H1 (cell line): Measurements from ENCODE around the gene DNAJB13. TPM values are rescaled to one million over a fixed set of nuclear protein-coding genes. Genes with fewer than 3 reads are reported as not detected.
A peak's percentile ranks its signal among the peaks of the same experiment; 100 is the strongest.

Experiments
- CTCF ChIA-PET: fragments of 300-600 bp; sonication (Branson Sonifier 250); formaldehyde crosslinking; loops from one replicate; lab custom pipeline; 2021; ENCODE audit not compliant: partially characterized antibody; lab: Charles Lee
- POLR2A ChIA-PET: fragments of 300-600 bp; sonication (Branson Sonifier 250); formaldehyde crosslinking; loops from one replicate; lab custom pipeline; 2021; ENCODE audit warnings: inconsistent platforms; ENCODE audit not compliant: partially characterized antibody; lab: Charles Lee
- DNase-seq, 2 experiments: peaks; one replicate each; pipeline versions ENCODE4 v3.0.0 to v3.0.0-alpha.2; 2010 to 2022; ENCODE audit warnings: low spot score in 2 of 2, low read depth in 1 of 2, mixed read lengths in 1 of 2
- FAIRE-seq: peaks from 2 replicates; lab custom pipeline; 2011; peaks lifted over from hg19 to GRCh38; lab: Jason Lieb, UNC
- H2AFZ ChIP-seq: 2 replicates; pipeline ENCODE4 v1.8.1; 2012; ENCODE audit warnings: low read length, inconsistent platforms
- H2AK5ac ChIP-seq: 2 replicates; pipeline ENCODE4 v1.6.1; 2013; ENCODE audit warnings: low read depth, low read length
- H2BK120ac ChIP-seq: replicated peaks from 2 replicates; pipeline ENCODE3; 2013; ENCODE audit warnings: low read depth, low read length, inconsistent platforms
- H2BK12ac ChIP-seq: 2 replicates; pipeline ENCODE4 v1.6.1; 2013; ENCODE audit warnings: low read depth, low read length
- H2BK15ac ChIP-seq: 2 replicates; pipeline ENCODE4 v1.6.1; 2013; ENCODE audit warnings: low read length
- H2BK20ac ChIP-seq: 2 replicates; pipeline ENCODE4 v1.6.1; 2013; ENCODE audit warnings: low read length
- H2BK5ac ChIP-seq: 2 replicates; pipeline ENCODE4 v1.6.1; 2013; ENCODE audit warnings: low read depth, low read length
- H3K14ac ChIP-seq: 2 replicates; pipeline ENCODE4 v1.6.1; 2013; ENCODE audit warnings: inconsistent platforms; ENCODE audit not compliant: insufficient read length
- H3K18ac ChIP-seq: 2 replicates; pipeline ENCODE4 v1.6.1; 2013; ENCODE audit warnings: low read length; ENCODE audit errors: extremely low read depth
- H3K23ac ChIP-seq: 2 replicates; pipeline ENCODE4 v1.6.1; 2013; ENCODE audit warnings: inconsistent platforms; ENCODE audit not compliant: insufficient read length
- H3K23me2 ChIP-seq: 2 replicates; pipeline ENCODE4 v1.6.1; 2013; ENCODE audit warnings: low read depth, low read length
- H3K27ac ChIP-seq: 2 replicates; pipeline ENCODE4 v1.6.1; 2011; ENCODE audit warnings: low read depth, low read length, inconsistent platforms
- H3K27me3 ChIP-seq, 4 experiments: replicated peaks in 1 of 4; 1 replicate in 1 of 4; 2 replicates in 3 of 4; pipeline versions ENCODE4 v1.6.1 to v1.8.1; 2011 to 2013; ENCODE audit warnings: low read length in 3 of 4, mild to moderate bottlenecking in 3 of 4, inconsistent platforms in 2 of 4, mixed read lengths in 2 of 4, moderate library complexity in 1 of 4; ENCODE audit not compliant: control insufficient read depth in 3 of 4, insufficient read depth in 3 of 4; ENCODE audit errors: extremely low read depth in 1 of 4
- H3K36me3 ChIP-seq, 4 experiments: 2 replicates each; pipeline versions ENCODE4 v1.6.1 to v1.8.1; 2011 to 2013; ENCODE audit warnings: mild to moderate bottlenecking in 4 of 4, low read length in 3 of 4, moderate library complexity in 2 of 4, control low read depth in 1 of 4, inconsistent platforms in 1 of 4; ENCODE audit not compliant: insufficient read depth in 4 of 4, control insufficient read depth in 2 of 4
- H3K4ac ChIP-seq: replicated peaks from 2 replicates; pipeline ENCODE3; 2013; ENCODE audit warnings: low read length, low read depth, mixed read lengths, inconsistent platforms; ENCODE audit not compliant: insufficient read length
- H3K4me1 ChIP-seq, 4 experiments: replicated peaks in 1 of 4; 1 replicate in 1 of 4; 2 replicates in 3 of 4; pipeline versions ENCODE4 v1.6.1 to v1.8.1; 2011 to 2013; ENCODE audit warnings: low read length in 3 of 4, inconsistent platforms in 2 of 4, mixed read lengths in 1 of 4; ENCODE audit not compliant: insufficient read depth in 4 of 4, control insufficient read depth in 3 of 4
- H3K4me2 ChIP-seq, 2 experiments: 2 replicates each; pipeline versions ENCODE4 v1.6.1 to v1.8.1; 2011 to 2013; ENCODE audit warnings: low read depth in 2 of 2, low read length in 2 of 2, control low read depth in 1 of 2, inconsistent platforms in 1 of 2, mild to moderate bottlenecking in 1 of 2; ENCODE audit not compliant: insufficient read depth in 1 of 2
- H3K4me3 ChIP-seq, 4 experiments: fragments of 200-600, 300-600 bp in 1 of 4; sonication (generic), shearing (Covaris generic), sonication (Bioruptor Twin) in 1 of 4; 2 replicates each; pipeline versions ENCODE4 v1.5.1 to v1.8.1; 2011 to 2016; ENCODE audit warnings: low read length in 4 of 4, low read depth in 3 of 4, control low read depth in 2 of 4, inconsistent platforms in 2 of 4, mild to moderate bottlenecking in 2 of 4, mixed read lengths in 1 of 4, moderate library complexity in 1 of 4; ENCODE audit not compliant: insufficient read depth in 2 of 4; ENCODE audit errors: extremely low read depth in 1 of 4
- H3K56ac ChIP-seq: replicated peaks from 2 replicates; pipeline ENCODE3; 2013; ENCODE audit warnings: low read depth, mild to moderate bottlenecking, mixed read lengths, low read length, inconsistent platforms; ENCODE audit not compliant: insufficient read length
- H3K79me1 ChIP-seq: 2 replicates; pipeline ENCODE4 v1.6.1; 2013; ENCODE audit warnings: low read depth, low read length, control low read depth
- H3K79me2 ChIP-seq, 2 experiments: 2 replicates each; pipeline versions ENCODE4 v1.6.1 to v1.8.1; 2012 to 2013; ENCODE audit warnings: low read length in 2 of 2, mild to moderate bottlenecking in 2 of 2, inconsistent platforms in 1 of 2; ENCODE audit not compliant: insufficient read depth in 2 of 2, control insufficient read depth in 1 of 2
- H3K9ac ChIP-seq, 4 experiments: replicated peaks in 1 of 4; 1 replicate in 1 of 4; 2 replicates in 3 of 4; pipeline versions ENCODE4 v1.6.1 to v1.8.1; 2011 to 2013; ENCODE audit warnings: low read depth in 3 of 4, low read length in 3 of 4, control low read depth in 2 of 4, mild to moderate bottlenecking in 2 of 4, moderate library complexity in 2 of 4, inconsistent platforms in 1 of 4; ENCODE audit errors: extremely low read depth in 1 of 4
- H3K9me3 ChIP-seq, 2 experiments: 2 replicates each; pipeline versions ENCODE4 v1.6.1 to v1.8.1; 2012 to 2013; ENCODE audit warnings: mild to moderate bottlenecking in 2 of 2, moderate library complexity in 2 of 2, control low read depth in 1 of 2, inconsistent platforms in 1 of 2, low read depth in 1 of 2, low read length in 1 of 2, mixed read lengths in 1 of 2; ENCODE audit not compliant: insufficient read depth in 2 of 2
- H4K20me1 ChIP-seq, 2 experiments: replicated peaks in 1 of 2; 2 replicates each; pipeline versions ENCODE3 to v1.8.1; 2011 to 2013; ENCODE audit warnings: inconsistent platforms in 2 of 2, low read length in 2 of 2, mild to moderate bottlenecking in 1 of 2; ENCODE audit not compliant: insufficient read depth in 2 of 2, control insufficient read depth in 1 of 2
- H4K5ac ChIP-seq: 2 replicates; pipeline ENCODE4 v1.6.1; 2013; ENCODE audit warnings: low read length, low read depth, mixed read lengths, inconsistent platforms; ENCODE audit not compliant: insufficient read length
- H4K8ac ChIP-seq: 2 replicates; pipeline ENCODE4 v1.8.0; 2013; ENCODE audit warnings: mild to moderate bottlenecking, moderate library complexity, low read length, inconsistent platforms; ENCODE audit not compliant: insufficient read depth; ENCODE audit errors: extremely low read depth
- H4K91ac ChIP-seq: replicated peaks from 2 replicates; pipeline ENCODE3; 2013; ENCODE audit warnings: low read length, mixed read lengths, inconsistent platforms; ENCODE audit not compliant: insufficient read length
- CHD1 ChIP-seq: IDR thresholded peaks from 2 replicates; pipeline ENCODE4 v1.6.1; 2012; ENCODE audit warnings: low read depth, low read length, improper control_type of control experiment
- JUN ChIP-seq: IDR thresholded peaks from 2 replicates; pipeline ENCODE4 v1.6.1; 2011; ENCODE audit warnings: low read depth, mild to moderate bottlenecking, improper control_type of control experiment, low read length
- POU5F1 ChIP-seq: IDR thresholded peaks from 2 replicates; pipeline ENCODE4 v1.6.1; 2011; ENCODE audit warnings: low read depth, mild to moderate bottlenecking, low read length, moderate library complexity
- SP4 ChIP-seq: IDR thresholded peaks from 2 replicates; pipeline ENCODE4 v1.6.1; 2012; ENCODE audit warnings: low read length, inconsistent platforms
- WGBS, 2 experiments: shearing (Covaris generic) in 1 of 2; methylation state at CpG; one replicate each; pipeline versions ENCODE4 v1.1.6 to v1.1.7; 2013 to 2015; ENCODE audit warnings: low lambda C conversion rate in 2 of 2, mixed read lengths in 2 of 2, inconsistent platforms in 1 of 2, low coverage in 1 of 2, missing lambda C conversion rate in 1 of 2; ENCODE audit not compliant: insufficient replicate concordance in 2 of 2, insufficient coverage in 1 of 2, insufficient read length in 1 of 2; ENCODE audit errors: extremely low coverage in 1 of 2, missing lambda C conversion rate in 1 of 2; 5-methylcytosine and 5-hydroxymethylcytosine counted together
- polyA plus RNA-seq, 7 experiments: library from polyadenylated mRNA; depleted of rRNA in 3 of 7; stranded (reverse) in 5 of 7; unstranded in 2 of 7; fragments of >200 nt in 5 of 7; fragments of 200-250 nt in 2 of 7; gene quantifications; 1 replicate in 5 of 7; 2 replicates in 1 of 7; 4 replicates in 1 of 7; pipeline versions ENCODE4 v1.2.1 to v1.2.3, GENCODE V29; 2011 to 2013; ENCODE audit warnings: missing spikeins in 2 of 7, mixed read lengths in 2 of 7
- total RNA-seq: library from RNA; stranded (reverse); fragmentation: NEBNext Ultra II Directional; extraction: Animal tissue kit (Norgen Biotek cat#: 25700); gene quantifications from 2 replicates; pipeline ENCODE4 v1.2.1, GENCODE V29; 2021
- TF ChIP-seq, protein P1 (sequence below): IDR thresholded peaks from 2 replicates; pipeline ENCODE4 v1.6.1; 2012; ENCODE audit warnings: low read length, inconsistent platforms
- TF ChIP-seq, protein P2 (sequence below): IDR thresholded peaks from 2 replicates; pipeline ENCODE4 v1.6.1; 2012; ENCODE audit warnings: inconsistent platforms
- TF ChIP-seq, protein P3 (sequence below): IDR thresholded peaks from 2 replicates; pipeline ENCODE4 v1.6.1; 2012; ENCODE audit warnings: inconsistent platforms

DNAJB13 gene
- total and polyA plus RNA-seq, 2 of the 8 experiments (the other 6 are each of a cell fraction or from before 2014, with no cell fraction given), result 0.27 TPM; not detected in 1

DNA sequence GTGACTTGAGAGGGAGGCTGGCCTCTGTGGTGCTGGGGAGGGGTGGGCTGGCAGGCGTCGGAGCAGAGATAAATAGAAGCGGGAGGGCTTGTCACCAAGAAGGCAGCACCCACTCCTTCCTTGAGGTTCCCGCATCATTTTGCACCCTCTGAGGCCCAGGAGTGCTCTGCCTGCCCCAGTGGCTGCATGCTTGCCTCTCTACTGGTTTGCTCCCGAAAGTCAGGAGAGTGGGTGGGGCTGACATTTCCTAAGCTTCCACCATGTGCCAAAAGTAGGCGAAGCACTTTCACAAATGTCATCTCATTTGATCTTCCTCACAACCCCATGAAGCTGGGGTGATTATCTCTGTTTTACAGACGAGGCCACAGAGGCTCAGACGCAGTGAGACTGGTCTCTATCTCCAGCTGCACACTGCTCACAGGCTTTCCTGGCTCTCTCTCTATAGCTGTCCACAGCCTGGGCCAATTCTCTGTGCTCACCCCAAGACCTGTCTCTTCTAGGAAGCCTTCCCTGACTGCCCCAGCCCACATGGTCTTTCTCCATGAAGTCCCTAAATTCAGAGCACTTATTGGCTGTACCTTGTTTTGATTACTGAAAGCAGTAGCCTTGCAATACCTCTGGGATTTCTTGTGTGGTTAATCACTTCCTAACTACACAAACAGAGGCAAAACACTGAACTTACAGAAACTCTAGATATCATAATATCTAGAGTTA lies 60.7 kb downstream of the DNAJB13 start:
- no peak overlapping the region for H3K4me3 ChIP-seq
- no peak overlapping the region for H3K4me2 ChIP-seq
- no peaks in the 10 kb centered on the region for H3K4me1 ChIP-seq
- H3K9me3 ChIP-seq, result no peaks in the 10 kb centered on the region
- no peak overlapping the region for H2BK20ac ChIP-seq
- FAIRE-seq, result no peak
- no peak overlapping the region for H2BK12ac ChIP-seq
- no peak overlapping the region; the same call in 1 of the 2 replicates for H4K8ac ChIP-seq
- no peak overlapping the region for H3K27ac ChIP-seq
- no peak overlapping the region for H2AK5ac ChIP-seq
- H3K79me2 ChIP-seq, result no peaks in the 10 kb centered on the region
- no peaks in the 10 kb centered on the region for H3K27me3 ChIP-seq
- H2BK15ac ChIP-seq, result no peak overlapping the region
- H2BK120ac ChIP-seq, result no peak overlapping the region
- H4K5ac ChIP-seq, result no peak overlapping the region
- H3K18ac ChIP-seq, result no peak overlapping the region
- no peak for TF ChIP-seq CHD1
- TF ChIP-seq POU5F1, result no peak
- TF ChIP-seq JUN, result no peak
- TF ChIP-seq, protein P1, sequence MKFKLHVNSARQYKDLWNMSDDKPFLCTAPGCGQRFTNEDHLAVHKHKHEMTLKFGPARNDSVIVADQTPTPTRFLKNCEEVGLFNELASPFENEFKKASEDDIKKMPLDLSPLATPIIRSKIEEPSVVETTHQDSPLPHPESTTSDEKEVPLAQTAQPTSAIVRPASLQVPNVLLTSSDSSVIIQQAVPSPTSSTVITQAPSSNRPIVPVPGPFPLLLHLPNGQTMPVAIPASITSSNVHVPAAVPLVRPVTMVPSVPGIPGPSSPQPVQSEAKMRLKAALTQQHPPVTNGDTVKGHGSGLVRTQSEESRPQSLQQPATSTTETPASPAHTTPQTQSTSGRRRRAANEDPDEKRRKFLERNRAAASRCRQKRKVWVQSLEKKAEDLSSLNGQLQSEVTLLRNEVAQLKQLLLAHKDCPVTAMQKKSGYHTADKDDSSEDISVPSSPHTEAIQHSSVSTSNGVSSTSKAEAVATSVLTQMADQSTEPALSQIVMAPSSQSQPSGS, result no peak
- TF ChIP-seq, protein P2, sequence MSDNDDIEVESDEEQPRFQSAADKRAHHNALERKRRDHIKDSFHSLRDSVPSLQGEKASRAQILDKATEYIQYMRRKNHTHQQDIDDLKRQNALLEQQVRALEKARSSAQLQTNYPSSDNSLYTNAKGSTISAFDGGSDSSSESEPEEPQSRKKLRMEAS, result 0 out of 2 replicates have a peak, but pooled peaks have one; percentile 19
- TF ChIP-seq SP4, result no peak
- TF ChIP-seq, protein P3, sequence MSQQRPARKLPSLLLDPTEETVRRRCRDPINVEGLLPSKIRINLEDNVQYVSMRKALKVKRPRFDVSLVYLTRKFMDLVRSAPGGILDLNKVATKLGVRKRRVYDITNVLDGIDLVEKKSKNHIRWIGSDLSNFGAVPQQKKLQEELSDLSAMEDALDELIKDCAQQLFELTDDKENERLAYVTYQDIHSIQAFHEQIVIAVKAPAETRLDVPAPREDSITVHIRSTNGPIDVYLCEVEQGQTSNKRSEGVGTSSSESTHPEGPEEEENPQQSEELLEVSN, result peak; percentile 11; the same call in 1 of the 2 replicates
- TF ChIP-seq, all 59 proteins: peak for 2
- H3K23me2 ChIP-seq, result no peaks in the 10 kb centered on the region
- no peaks in the 10 kb centered on the region for H3K36me3 ChIP-seq
- H3K9ac ChIP-seq, result no peak overlapping the region
- no peak overlapping the region for H2BK5ac ChIP-seq
- no peak overlapping the region for H3K23ac ChIP-seq
- CTCF ChIA-PET, result interaction anchor here (0.6 kb wide), 1 partner anchor 51 kb away, joined by 4 read pairs; no protein-coding TSS in a partner anchor
- POLR2A ChIA-PET, result no interaction called here
- H4K91ac ChIP-seq, result no peak overlapping the region
- peaks cover 0 to 3% of the 10 kb centered on the region in 2 experiments for H4K20me1 ChIP-seq
- no peak overlapping the region for H3K4ac ChIP-seq
- WGBS, 2 experiments, result 92% methylated on average over 8 of the region's 8 CpGs; no CpG with 5 or more reads in 1 of the 2 experiments
- no peaks in the 10 kb centered on the region; the same call in 1 of the 2 replicates for H3K79me1 ChIP-seq
- no peak overlapping the region for H3K14ac ChIP-seq
- no peak overlapping the region for H3K56ac ChIP-seq
- no peak overlapping the region for H2AFZ ChIP-seq
- no peak for DNase-seq
